Measurements from ENCODE around the gene GREB1. TPM values are rescaled to one million over a fixed set of nuclear protein-coding genes. Genes with fewer than 3 reads are reported as not detected.
A peak's percentile ranks its signal among the peaks of the same experiment; 100 is the strongest.

GREB1 gene
- total RNA-seq, 4 donors from 2014 or later = 8.1 to 74.3 (median 26.7) TPM

DNA sequence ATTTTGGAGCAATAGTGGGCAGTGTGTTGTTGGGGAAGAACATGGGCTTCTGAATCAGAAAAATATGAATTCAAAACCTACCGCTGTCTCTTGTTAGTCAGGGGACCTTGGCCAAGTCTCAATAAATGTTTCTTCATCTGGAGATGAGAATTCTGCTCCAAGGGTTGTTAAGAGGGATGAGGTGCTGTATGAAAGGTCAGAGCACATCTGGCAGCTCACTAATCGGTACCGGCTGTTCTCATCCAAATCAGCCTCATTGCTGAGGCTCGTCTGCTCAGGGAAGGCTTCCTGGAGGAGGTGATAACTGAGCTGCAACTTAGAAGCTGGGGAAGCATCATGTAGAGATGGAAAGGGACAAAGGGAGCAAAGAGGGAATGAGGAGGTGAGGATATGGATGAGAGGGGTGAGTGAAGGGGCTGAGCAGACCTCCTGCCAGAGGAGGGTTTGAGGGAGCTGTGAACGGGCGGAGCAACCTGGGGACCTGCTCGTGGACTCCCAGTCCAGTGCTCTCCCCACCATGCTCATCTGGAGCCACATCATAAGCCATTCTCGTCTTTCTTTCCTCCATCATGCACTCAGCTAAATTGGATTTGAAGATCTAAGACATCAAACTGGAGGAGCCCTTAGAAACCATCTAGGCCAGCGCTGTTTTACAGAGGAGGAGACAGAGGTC lies 47.4 kb downstream of the GREB1 start:
- H3K4me1 ChIP-seq = peaks cover 0 to 52% (median 10%) of the 10 kb centered on the region in 4 donors
- TF ChIP-seq EP300 (IDR thresholded peaks at IDR 0.05) (peak in 1 of 2 donors; percentile 65), POLR2A (IDR thresholded peaks at IDR 0.05) (no peak)
- DNase-seq (ENCODE audit: low spot score in 2 of 2) = no peak
- peaks cover 0 to 32% (median 0%) of the 10 kb centered on the region in 3 donors for H3K36me3 ChIP-seq
- 87 to 89% methylated on average over 9 of the region's 9 CpGs for WGBS, 2 donors
- no peaks in the 10 kb centered on the region for H3K9me3 ChIP-seq
- H3K27me3 ChIP-seq = no peaks in the 10 kb centered on the region
- H3K27ac ChIP-seq = peak overlapping the region in 1 of 4 donors; percentile 82
- no peak overlapping the region for H3K4me3 ChIP-seq

DNA sequence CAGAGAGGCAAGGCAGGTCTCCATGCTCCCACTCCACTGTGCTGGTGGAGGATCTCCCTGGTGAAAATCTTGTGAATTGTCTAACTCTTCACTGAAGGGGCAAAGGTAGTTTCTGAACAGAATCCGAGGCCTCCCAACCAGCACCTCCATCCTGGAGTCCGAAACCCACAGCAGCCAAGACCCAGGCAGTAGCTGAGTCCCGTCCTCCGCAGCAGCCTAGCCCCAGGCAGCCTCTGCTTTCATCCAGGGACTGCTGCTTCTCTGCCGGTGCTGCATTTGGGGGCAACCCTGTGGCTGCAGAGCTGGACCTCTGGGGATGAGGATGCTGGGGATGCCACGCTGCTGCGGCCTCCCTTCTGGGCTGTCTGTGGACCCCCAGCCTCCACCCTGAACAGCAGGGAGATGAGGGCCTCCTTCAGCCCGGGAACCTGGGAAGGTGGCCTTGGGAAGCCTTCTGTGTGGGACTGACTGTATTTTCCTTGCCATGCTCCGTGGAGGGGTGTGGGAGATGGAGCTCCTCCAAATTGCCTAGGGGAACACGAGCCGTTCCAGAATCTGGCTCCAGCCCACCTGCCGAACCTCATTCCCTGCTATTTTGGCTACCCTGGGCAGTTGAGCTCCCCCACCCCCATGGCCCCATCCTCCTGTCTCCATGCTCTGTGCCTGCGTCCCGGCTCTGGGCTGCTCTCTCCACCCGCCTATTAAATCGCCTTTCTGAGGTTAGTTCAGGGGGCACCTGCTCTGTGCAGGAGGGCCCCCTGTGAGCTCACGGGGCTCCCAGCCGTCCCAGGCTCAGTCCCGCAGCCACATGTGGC lies 48.2 kb downstream of the GREB1 start:
- WGBS, 2 donors = 68 to 81% methylated on average over 12 to 18 of the region's 19 CpGs
- Histone ChIP-seq H3K4me1 (peaks cover 0 to 52% (median 10%) of the 10 kb centered on the region in 4 donors), H3K27ac (peak overlapping the region in 3 of 4 donors; percentile 33 to 82 (median 34)), H3K4me3 (no peak overlapping the region), H3K27me3 (no peaks in the 10 kb centered on the region), H3K36me3 (peaks cover 0 to 37% (median 0%) of the 10 kb centered on the region in 3 donors), H3K9me3 (no peaks in the 10 kb centered on the region)
- TF ChIP-seq, protein P1, sequence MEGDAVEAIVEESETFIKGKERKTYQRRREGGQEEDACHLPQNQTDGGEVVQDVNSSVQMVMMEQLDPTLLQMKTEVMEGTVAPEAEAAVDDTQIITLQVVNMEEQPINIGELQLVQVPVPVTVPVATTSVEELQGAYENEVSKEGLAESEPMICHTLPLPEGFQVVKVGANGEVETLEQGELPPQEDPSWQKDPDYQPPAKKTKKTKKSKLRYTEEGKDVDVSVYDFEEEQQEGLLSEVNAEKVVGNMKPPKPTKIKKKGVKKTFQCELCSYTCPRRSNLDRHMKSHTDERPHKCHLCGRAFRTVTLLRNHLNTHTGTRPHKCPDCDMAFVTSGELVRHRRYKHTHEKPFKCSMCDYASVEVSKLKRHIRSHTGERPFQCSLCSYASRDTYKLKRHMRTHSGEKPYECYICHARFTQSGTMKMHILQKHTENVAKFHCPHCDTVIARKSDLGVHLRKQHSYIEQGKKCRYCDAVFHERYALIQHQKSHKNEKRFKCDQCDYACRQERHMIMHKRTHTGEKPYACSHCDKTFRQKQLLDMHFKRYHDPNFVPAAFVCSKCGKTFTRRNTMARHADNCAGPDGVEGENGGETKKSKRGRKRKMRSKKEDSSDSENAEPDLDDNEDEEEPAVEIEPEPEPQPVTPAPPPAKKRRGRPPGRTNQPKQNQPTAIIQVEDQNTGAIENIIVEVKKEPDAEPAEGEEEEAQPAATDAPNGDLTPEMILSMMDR (IDR thresholded peaks at IDR 0.05) = no peak
- no peak for TF ChIP-seq EP300 (IDR thresholded peaks at IDR 0.05)
- no peak for TF ChIP-seq POLR2A (IDR thresholded peaks at IDR 0.05)
- DNase-seq (ENCODE audit: low spot score in 2 of 2) = no peak

DNA sequence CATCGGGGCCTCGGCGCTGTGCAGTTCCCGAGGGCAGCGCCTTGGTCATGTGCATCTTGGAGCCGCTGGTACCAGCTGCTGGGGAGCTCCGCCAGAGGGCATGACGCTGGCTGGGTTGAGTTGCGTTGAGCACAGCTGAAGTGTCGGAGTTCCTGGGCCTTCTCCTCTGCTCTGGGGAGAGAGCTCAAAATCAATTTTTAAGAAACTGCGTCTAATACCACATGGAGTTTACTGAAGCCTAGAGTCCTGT lies 48.7 kb downstream of the GREB1 start:
- Histone ChIP-seq H3K27me3 (no peaks in the 10 kb centered on the region), H3K27ac (peak overlapping the region in 3 of 4 donors; percentile 33 to 82 (median 34)), H3K4me3 (no peak overlapping the region), H3K4me1 (peaks cover 0 to 52% (median 10%) of the 10 kb centered on the region in 4 donors), H3K9me3 (no peaks in the 10 kb centered on the region), H3K36me3 (peaks cover 0 to 36% (median 0%) of the 10 kb centered on the region in 3 donors)
- WGBS, 2 donors = 79 to 91% methylated on average over 5 to 11 of the region's 11 CpGs
- TF ChIP-seq, protein P1 (IDR thresholded peaks at IDR 0.05) = no peak
- TF ChIP-seq POLR2A (IDR thresholded peaks at IDR 0.05) (no peak), EP300 (IDR thresholded peaks at IDR 0.05) (no peak)
- DNase-seq (ENCODE audit: low spot score in 2 of 2) = no peak

DNA sequence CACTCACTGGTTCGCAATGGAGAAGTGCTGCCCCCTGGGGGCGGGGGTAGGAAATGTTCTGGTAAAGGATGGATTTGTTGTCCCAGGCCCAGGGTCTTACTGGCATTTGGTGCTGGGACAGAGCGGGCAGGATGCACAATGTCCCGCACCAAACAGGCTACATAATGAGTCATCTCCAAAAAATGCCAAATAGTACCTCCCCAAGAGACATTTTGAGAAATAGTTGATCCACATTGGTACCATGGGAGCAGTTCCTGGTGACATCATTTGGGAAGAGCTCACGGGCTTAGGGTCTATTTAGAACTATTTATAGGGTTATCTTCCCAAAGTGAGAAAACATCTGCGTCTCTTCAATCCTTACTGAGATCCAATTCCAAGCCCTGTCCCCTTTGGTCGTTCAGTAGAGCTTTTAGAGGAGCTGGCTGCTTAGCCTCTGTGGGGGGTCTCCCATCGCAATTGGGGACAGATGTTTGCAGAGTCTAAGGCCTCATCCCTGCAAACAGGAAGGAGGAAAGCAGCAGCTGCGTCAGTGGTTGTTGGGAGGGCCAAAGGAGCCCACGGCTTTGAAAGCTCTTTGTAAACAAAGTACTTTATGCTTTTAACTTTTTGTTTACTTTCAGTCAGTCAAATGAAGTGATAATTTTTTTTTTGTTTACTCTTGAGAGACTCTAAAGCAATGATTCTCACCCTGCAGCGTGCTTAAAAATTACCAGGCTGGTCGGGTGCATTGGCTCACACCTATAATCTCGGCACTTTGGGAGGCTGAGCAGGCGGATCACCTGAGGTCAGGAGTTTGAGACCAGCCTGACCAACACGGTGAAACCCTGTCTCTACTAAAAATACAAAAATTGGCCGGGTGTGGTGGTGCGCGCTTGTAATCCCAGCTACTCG lies 49.3 kb downstream of the GREB1 start:
- DNase-seq (ENCODE audit: low spot score in 2 of 2) = peak; percentile 69 to 87
- Histone ChIP-seq H3K36me3 (peaks cover 0 to 34% (median 0%) of the 10 kb centered on the region in 3 donors), H3K27ac (peak overlapping the region in 3 of 4 donors; percentile 34 to 85 (median 82)), H3K4me1 (peaks cover 0 to 52% (median 10%) of the 10 kb centered on the region in 4 donors), H3K9me3 (no peaks in the 10 kb centered on the region), H3K4me3 (no peak overlapping the region), H3K27me3 (no peaks in the 10 kb centered on the region)
- WGBS, 2 donors = 48 to 58% methylated on average over 17 to 19 of the region's 19 CpGs
- TF ChIP-seq, protein P1 (IDR thresholded peaks at IDR 0.05) = peak; percentile 61 to 88 (median 74)
- TF ChIP-seq EP300 (IDR thresholded peaks at IDR 0.05) (peak in 1 of 2 donors; percentile 63), POLR2A (IDR thresholded peaks at IDR 0.05) (no peak)

DNA sequence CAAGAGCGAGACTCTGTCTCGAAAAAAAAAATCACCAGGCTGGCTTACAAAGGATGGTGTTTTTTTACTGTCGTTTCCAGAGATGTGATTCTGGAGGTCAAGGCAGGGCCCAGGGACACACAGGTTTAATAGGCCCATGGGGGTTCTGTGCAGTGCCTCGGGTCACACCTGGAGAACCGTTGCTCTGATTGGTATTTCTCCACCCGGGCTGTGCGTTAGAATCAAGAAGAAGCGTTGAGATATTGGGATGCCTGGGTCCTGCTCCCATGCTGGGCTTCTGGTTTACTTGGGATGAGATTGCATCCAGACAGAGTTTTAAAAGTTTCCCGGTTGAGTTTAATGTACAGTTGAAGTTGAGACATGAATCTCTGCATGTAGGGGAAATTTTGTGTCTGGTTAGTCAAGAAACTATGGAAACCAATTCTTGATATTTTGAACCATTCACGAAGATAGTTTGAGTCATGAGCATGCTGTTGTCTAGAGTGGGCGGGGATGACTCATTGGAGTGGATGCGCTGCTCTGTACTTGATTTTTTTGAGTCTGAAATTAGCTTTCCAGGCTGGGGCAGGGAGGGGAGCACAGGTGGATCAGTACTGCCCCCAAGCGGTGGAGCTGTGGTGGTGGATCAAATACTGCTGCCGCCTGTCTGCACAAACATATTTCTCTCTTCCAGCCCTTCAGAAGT lies 50.1 kb downstream of the GREB1 start:
- Histone ChIP-seq H3K27me3 (no peaks in the 10 kb centered on the region), H3K4me3 (no peak overlapping the region), H3K27ac (peak overlapping the region in 2 of 4 donors; percentile 82 to 85), H3K36me3 (peaks cover 0 to 25% (median 0%) of the 10 kb centered on the region in 3 donors), H3K4me1 (peaks cover 0 to 52% (median 10%) of the 10 kb centered on the region in 4 donors), H3K9me3 (no peaks in the 10 kb centered on the region)
- no peak for TF ChIP-seq POLR2A (IDR thresholded peaks at IDR 0.05)
- TF ChIP-seq, protein P1 (IDR thresholded peaks at IDR 0.05) = peak; percentile 70 to 93 (median 88)
- TF ChIP-seq EP300 (IDR thresholded peaks at IDR 0.05) = peak in 1 of 2 donors; percentile 69
- 48 to 49% methylated on average over 14 of the region's 14 CpGs for WGBS, 2 donors
- DNase-seq (ENCODE audit: low spot score in 2 of 2) = peak; percentile 65 to 90

Data from tibial nerve (tissue), 4 donors.